GM23338 (cell line): Measurements from ENCODE around the gene DTYMK. TPM values are rescaled to one million over a fixed set of nuclear protein-coding genes. Genes with fewer than 3 reads are reported as not detected.

Experiments used
- ATAC-seq: fragments of 200-7000 bp; cut with Tn5 transposase; 3 replicates; pipeline ENCODE4 v1.9.1; 2020
- DNase-seq: peaks from one replicate; pipeline ENCODE4 v3.0.0-alpha.2; 2015; ENCODE audit warnings: low spot score
- H2AFZ ChIP-seq: fragments of 200-600 bp; sonication (generic); 2 replicates; pipeline ENCODE4 v1.8.0; 2016; ENCODE audit warnings: antibody characterized with exemption, mild to moderate bottlenecking, moderate library complexity
- H3F3A ChIP-seq: fragments of 200-600 bp; sonication (generic); replicated peaks from 2 replicates; pipeline ENCODE4 v1.8.0; 2017; ENCODE audit warnings: antibody characterized with exemption, mixed run types, low read depth
- H3K27ac ChIP-seq: fragments of 200-600 bp; sonication (generic); 2 replicates; pipeline ENCODE4 v1.6.1; 2016; ENCODE audit warnings: low read depth
- H3K27me3 ChIP-seq: fragments of 200-600 bp; sonication (generic); 2 replicates; pipeline ENCODE4 v1.8.0; 2016; ENCODE audit warnings: mild to moderate bottlenecking, mixed run types, moderate library complexity; ENCODE audit not compliant: insufficient read depth
- H3K36me3 ChIP-seq: fragments of 200-600 bp; sonication (generic); 2 replicates; pipeline ENCODE4 v1.8.0; 2016; ENCODE audit warnings: mild to moderate bottlenecking; ENCODE audit not compliant: insufficient read depth
- H3K4me1 ChIP-seq: fragments of 200-600 bp; sonication (generic); 2 replicates; pipeline ENCODE4 v1.8.0; 2016; ENCODE audit warnings: mild to moderate bottlenecking, moderate library complexity; ENCODE audit not compliant: insufficient read depth
- H3K4me2 ChIP-seq: fragments of 200-600 bp; sonication (generic); 2 replicates; pipeline ENCODE4 v1.7.1; 2017; ENCODE audit warnings: mixed run types
- H3K4me3 ChIP-seq: fragments of 200-600 bp; sonication (generic); 2 replicates; pipeline ENCODE4 v1.6.1; 2016; ENCODE audit warnings: mixed run types
- H3K79me2 ChIP-seq: fragments of 200-600 bp; sonication (generic); replicated peaks from 2 replicates; pipeline ENCODE4 v1.8.0; 2017; ENCODE audit warnings: mild to moderate bottlenecking; ENCODE audit not compliant: insufficient read depth
- H3K9me2 ChIP-seq: fragments of 200-600 bp; sonication (generic); 2 replicates; pipeline ENCODE4 v1.8.0; 2017; ENCODE audit not compliant: insufficient read depth
- H4K20me1 ChIP-seq: fragments of 200-600 bp; sonication (generic); replicated peaks from 2 replicates; pipeline ENCODE4 v1.8.0; 2017; ENCODE audit warnings: mild to moderate bottlenecking; ENCODE audit not compliant: insufficient read depth
- H3K27ac Mint-ChIP-seq: 2 replicates; pipeline ENCODE4 v1.8.0; 2020; ENCODE audit warnings: inconsistent platforms, mild to moderate bottlenecking, moderate library complexity, mixed read lengths
- H3K27me3 Mint-ChIP-seq: 3 replicates; pipeline ENCODE4 v1.8.0; 2022; ENCODE audit warnings: low read depth, mild to moderate bottlenecking, moderate library complexity, mixed read lengths, inconsistent platforms; ENCODE audit not compliant: insufficient read depth, poor library complexity
- H3K36me3 Mint-ChIP-seq: 3 replicates; pipeline ENCODE4 v1.8.0; 2021; ENCODE audit warnings: low read depth, mild to moderate bottlenecking, inconsistent platforms, moderate library complexity, mixed read lengths
- H3K4me1 Mint-ChIP-seq: 3 replicates; pipeline ENCODE4 v1.8.0; 2020; ENCODE audit warnings: mild to moderate bottlenecking, inconsistent platforms, mixed read lengths
- H3K4me3 Mint-ChIP-seq: 3 replicates; pipeline ENCODE4 v1.8.0; 2021; ENCODE audit warnings: moderate library complexity, mild to moderate bottlenecking, inconsistent platforms, mixed read lengths
- H3K9me3 Mint-ChIP-seq: 3 replicates; pipeline ENCODE4 v1.8.0; 2020; ENCODE audit warnings: moderate library complexity, mild to moderate bottlenecking, inconsistent platforms, mixed read lengths
- CREB1 ChIP-seq: fragments of 250-450 bp; sonication (Bioruptor Pico); IDR thresholded peaks from 2 replicates; pipeline ENCODE4 v1.5.0; 2020; ENCODE audit warnings: low read depth, mild to moderate bottlenecking, moderate library complexity
- ETS1 ChIP-seq: IDR thresholded peaks from 2 replicates; pipeline ENCODE4 v1.6.1; 2016; ENCODE audit warnings: antibody characterized with exemption
- EZH2 ChIP-seq: fragments of 200-600 bp; sonication (generic); IDR thresholded peaks from one replicate; pipeline ENCODE4 v1.8.0; 2017; ENCODE audit warnings: antibody characterized with exemption, mild to moderate bottlenecking, low read depth; ENCODE audit not compliant: unreplicated experiment
- EZH2phosphoT487 ChIP-seq: fragments of 200-600 bp; sonication (generic); IDR thresholded peaks from one replicate; pipeline ENCODE4 v1.8.1; 2018; ENCODE audit warnings: antibody characterized with exemption; ENCODE audit not compliant: unreplicated experiment
- JUNB ChIP-seq: IDR thresholded peaks from one replicate; pipeline ENCODE4 v1.6.1; 2016; ENCODE audit warnings: antibody characterized with exemption; ENCODE audit not compliant: unreplicated experiment
- NANOG ChIP-seq: IDR thresholded peaks from 2 replicates; pipeline ENCODE4 v1.6.1; 2016; ENCODE audit warnings: antibody characterized with exemption, borderline replicate concordance
- POLR2AphosphoS5 ChIP-seq: IDR thresholded peaks from 2 replicates; pipeline ENCODE4 v1.6.1; 2016; ENCODE audit warnings: antibody characterized with exemption, low read depth
- STAT1 ChIP-seq: IDR thresholded peaks from one replicate; pipeline ENCODE4 v1.6.1; 2016; ENCODE audit warnings: antibody characterized with exemption; ENCODE audit not compliant: unreplicated experiment
- ZNF114 ChIP-seq: fragments of 250-450 bp; sonication (Bioruptor Pico); IDR thresholded peaks from 2 replicates; pipeline ENCODE4 v1.5.0; 2020; ENCODE audit warnings: mild to moderate bottlenecking, moderate library complexity
- ZNF331 ChIP-seq: fragments of 250-450 bp; sonication (Bioruptor Pico); IDR thresholded peaks from 2 replicates; pipeline ENCODE4 v1.5.0; 2020; ENCODE audit warnings: low read depth, mild to moderate bottlenecking, moderate library complexity
- ZNF462 ChIP-seq: fragments of 250-450 bp; sonication (Bioruptor Pico); IDR thresholded peaks from 2 replicates; pipeline ENCODE4 v1.5.0; 2020; ENCODE audit warnings: mild to moderate bottlenecking, moderate library complexity
- polyA plus RNA-seq: library from polyadenylated mRNA; unstranded; fragments of >200 nt; fragmentation: Nextera tagmentation; extraction: Ambion mirVana; gene quantifications from 2 replicates; pipeline ENCODE4 v1.2.1, GENCODE V29; 2016
- total RNA-seq: library from RNA; depleted of rRNA; stranded (reverse); fragments of >200 nt; shearing (Covaris generic); gene quantifications from 2 replicates; pipeline ENCODE4 v1.2.3, GENCODE V29; 2014
- TF ChIP-seq, protein P1 (sequence below): IDR thresholded peaks from one replicate; pipeline ENCODE4 v1.6.1; 2018; ENCODE audit warnings: antibody characterized with exemption; ENCODE audit not compliant: unreplicated experiment

Gene DTYMK
- total and polyA plus RNA-seq, 2 experiments from 2014 or later = 55.4 to 65.4 TPM

- TF ChIP-seq ETS1 = no peak
- no peak for TF ChIP-seq EZH2phosphoT487
- no peak for TF ChIP-seq ZNF114 (CRISPR knock-in tag)
- TF ChIP-seq JUNB = no peak
- TF ChIP-seq EZH2 = no peak
- no peak for TF ChIP-seq ZNF462
Measured at GRCh38 chr2:241708879-241709278, 22.3 kb upstream of the DTYMK start (continued).

- ATAC-seq (no peak), DNase-seq (no peak)
- Mint-ChIP-seq H3K27ac (no peak overlapping the region), H3K4me1 (peaks cover 5% of the 10 kb centered on the region), H3K9me3 (no peaks in the 10 kb centered on the region; the same call in 2 of the 3 replicates), H3K27me3 (peaks cover 19% of the 10 kb centered on the region), H3K36me3 (peaks cover 74% of the 10 kb centered on the region), H3K4me3 (no peak overlapping the region)
- Histone ChIP-seq H3K79me2 (peaks cover 28% of the 10 kb centered on the region), H3K4me3 (no peak overlapping the region), H3K9me2 (no peaks in the 10 kb centered on the region), H3K27ac (no peak overlapping the region), H3K4me2 (no peak overlapping the region), H3K27me3 (no peaks in the 10 kb centered on the region), H3F3A (no peaks in the 10 kb centered on the region), H2AFZ (no peak overlapping the region), H3K36me3 (peaks cover 41% of the 10 kb centered on the region), H3K4me1 (peaks cover 3% of the 10 kb centered on the region; the same call in 1 of the 2 replicates), H4K20me1 (peaks cover 3% of the 10 kb centered on the region; the same call in 1 of the 2 replicates)
- TF ChIP-seq, protein P1, sequence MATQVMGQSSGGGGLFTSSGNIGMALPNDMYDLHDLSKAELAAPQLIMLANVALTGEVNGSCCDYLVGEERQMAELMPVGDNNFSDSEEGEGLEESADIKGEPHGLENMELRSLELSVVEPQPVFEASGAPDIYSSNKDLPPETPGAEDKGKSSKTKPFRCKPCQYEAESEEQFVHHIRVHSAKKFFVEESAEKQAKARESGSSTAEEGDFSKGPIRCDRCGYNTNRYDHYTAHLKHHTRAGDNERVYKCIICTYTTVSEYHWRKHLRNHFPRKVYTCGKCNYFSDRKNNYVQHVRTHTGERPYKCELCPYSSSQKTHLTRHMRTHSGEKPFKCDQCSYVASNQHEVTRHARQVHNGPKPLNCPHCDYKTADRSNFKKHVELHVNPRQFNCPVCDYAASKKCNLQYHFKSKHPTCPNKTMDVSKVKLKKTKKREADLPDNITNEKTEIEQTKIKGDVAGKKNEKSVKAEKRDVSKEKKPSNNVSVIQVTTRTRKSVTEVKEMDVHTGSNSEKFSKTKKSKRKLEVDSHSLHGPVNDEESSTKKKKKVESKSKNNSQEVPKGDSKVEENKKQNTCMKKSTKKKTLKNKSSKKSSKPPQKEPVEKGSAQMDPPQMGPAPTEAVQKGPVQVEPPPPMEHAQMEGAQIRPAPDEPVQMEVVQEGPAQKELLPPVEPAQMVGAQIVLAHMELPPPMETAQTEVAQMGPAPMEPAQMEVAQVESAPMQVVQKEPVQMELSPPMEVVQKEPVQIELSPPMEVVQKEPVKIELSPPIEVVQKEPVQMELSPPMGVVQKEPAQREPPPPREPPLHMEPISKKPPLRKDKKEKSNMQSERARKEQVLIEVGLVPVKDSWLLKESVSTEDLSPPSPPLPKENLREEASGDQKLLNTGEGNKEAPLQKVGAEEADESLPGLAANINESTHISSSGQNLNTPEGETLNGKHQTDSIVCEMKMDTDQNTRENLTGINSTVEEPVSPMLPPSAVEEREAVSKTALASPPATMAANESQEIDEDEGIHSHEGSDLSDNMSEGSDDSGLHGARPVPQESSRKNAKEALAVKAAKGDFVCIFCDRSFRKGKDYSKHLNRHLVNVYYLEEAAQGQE = no peak
- TF ChIP-seq EZH2phosphoT487 (no peak), STAT1 (no peak), ETS1 (no peak), CREB1 (no peak), ZNF331 (CRISPR knock-in tag) (no peak), EZH2 (no peak), NANOG (no peak), POLR2AphosphoS5 (no peak)
Measured at GRCh38 chr2:241706537-241706936, 19.9 kb upstream of the DTYMK start.
